Measurements from ENCODE around the gene RBM47.
"Not testable (repeated sequence)": the region's sequence is repeated elsewhere in the genome, so short reads cannot be mapped to it uniquely, and the experiment has no call there.

Gene RBM47

GRCh38 chr4:40525752-40526598, 103.7 kb downstream of the RBM47 start:
- no peak for DNase-seq

DNA sequence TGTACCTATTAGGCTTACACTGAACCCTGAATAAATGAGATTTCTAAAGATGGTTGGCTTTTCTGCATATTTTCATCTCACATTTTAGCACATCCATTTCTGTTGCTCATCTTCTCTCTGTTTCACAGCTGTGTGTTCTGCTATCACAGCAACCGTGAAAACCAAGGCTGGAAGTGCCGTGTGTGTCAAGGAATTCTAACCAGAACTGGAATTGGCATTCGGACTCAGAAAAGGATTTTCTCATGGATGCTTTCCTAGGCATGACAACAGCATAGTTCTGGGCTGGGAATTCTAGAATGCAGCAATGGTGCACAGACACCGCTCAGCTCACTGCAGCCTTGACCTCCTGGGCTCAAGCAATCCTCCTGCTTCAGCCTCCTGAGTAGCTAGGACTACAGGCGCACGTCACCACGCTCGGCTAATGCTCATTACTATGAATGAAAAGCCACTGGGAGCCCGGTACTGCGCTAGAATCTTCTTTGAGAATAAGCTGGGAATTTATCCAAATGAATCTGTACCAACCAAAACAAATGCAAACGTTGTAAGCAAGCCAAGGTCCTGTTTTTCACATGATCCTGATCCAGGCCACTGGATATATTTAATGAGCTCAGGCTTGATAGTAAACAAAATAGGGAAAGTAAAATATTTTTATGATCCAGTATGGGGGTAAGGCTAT, 105.2 kb downstream of the RBM47 start:
- no peak for DNase-seq

DNA sequence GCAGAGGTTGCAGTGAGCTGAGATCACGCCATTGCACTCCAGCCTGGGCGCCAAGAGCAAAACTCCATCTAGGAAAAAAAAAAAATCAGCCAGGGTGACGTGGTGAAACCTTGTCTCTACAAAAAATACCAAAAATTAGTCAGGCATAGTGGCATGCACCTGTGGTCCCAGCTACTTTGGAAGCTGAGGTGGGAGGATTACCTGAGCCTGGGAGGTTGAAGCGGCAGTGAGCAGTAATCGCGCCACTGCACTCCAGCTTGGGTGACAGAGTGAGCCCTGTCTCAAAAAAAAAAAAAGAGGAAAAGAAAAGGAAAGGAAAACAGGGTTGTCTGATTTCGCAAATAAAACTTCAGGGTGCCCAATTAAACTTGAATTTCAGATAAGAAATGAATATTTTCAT, 106.1 kb downstream of the RBM47 start:
- DNase-seq: no peak

DNA sequence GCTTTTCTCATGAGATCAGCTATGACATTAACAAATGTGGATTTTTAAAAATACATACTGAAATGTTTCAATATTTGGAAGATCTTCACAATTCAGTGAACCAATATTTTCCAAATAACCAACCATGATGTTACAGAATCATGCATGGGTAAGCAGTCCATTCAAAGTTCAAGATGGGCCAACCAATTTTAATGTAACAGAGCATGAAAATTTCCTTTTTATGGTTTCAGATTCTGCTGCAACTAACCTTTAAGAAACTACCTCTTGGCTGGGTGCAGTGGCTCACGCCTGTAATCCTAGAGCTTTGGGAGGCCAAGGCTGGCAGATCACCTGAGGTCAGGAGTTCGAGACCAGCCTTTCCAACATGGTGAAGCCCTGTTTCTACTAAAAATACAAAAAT, 107.7 kb downstream of the RBM47 start:
- no peak for DNase-seq

GRCh38 chr4:40520533-40520932, 109.1 kb downstream of the RBM47 start:
- no peak for DNase-seq

DNA sequence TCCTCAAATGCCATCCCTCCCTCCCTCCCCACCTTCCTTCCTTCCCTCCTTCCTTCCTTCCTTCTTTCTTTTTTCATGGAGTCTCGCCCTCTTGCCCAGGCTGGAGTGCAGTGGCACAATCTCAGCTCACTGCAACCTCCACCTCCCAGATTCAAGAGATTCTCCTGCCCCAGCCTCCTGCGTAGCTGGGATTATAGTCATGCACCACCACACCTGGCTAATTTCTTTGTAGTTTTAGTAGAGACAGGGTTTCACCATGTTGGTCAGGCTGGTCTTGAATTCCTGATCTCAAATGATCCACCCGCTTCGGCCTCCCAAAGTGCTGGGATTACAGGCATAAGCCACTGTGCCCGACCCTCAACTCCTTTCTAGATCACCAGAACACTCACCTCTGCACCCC, 112.6 kb downstream of the RBM47 start:
- not testable (repeated sequence) for DNase-seq

GRCh38 chr4:40516651-40517050, 113.0 kb downstream of the RBM47 start:
- DNase-seq: no peak

DNA sequence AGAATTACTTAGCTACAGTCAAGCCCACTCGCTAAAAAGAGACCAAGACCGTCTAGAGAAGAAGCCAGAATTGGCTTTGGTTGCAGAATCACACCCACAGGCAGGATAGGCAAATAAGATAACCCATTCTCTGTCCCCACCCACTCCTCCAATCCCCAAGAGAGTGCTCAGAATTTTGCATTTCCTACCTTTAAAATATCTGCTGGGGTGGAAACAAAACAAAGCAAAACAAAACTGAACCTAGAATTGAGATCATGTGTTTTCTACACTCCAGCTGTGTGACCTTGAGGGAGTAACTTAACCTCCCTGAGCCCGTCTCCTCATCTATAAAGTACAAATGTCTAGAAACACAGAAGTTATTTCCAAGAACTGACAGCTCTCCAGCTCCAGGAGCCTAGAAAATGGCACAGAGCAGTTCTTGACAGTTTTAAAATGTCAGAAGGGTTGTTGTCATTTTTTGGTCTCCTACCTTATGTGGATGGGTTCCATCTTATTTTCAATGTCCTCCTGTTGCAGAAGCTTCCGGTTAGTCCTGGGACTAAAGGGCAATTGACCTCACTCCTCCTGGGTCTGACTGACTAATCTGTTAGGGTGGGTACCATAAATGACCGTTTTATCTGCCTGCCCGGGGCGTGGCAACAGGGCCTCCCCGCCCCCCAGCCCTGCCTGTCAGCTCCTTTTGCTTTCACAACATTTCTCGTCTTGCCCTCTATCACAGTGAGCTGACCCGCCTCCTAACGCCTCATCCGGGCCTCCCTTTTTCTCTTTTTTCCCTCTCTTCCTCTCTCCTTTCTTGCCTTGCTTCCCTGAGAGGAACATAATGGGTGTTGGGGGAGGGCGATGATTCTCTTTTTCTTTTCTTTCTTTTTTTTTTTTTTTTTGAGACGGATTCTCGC, 114.0 kb downstream of the RBM47 start:
- peak; percentile 53 to 67 for DNase-seq

- no peak for DNase-seq
Observed at GRCh38 chr4:40515037-40515397, 114.6 kb downstream of the RBM47 start.

DNA sequence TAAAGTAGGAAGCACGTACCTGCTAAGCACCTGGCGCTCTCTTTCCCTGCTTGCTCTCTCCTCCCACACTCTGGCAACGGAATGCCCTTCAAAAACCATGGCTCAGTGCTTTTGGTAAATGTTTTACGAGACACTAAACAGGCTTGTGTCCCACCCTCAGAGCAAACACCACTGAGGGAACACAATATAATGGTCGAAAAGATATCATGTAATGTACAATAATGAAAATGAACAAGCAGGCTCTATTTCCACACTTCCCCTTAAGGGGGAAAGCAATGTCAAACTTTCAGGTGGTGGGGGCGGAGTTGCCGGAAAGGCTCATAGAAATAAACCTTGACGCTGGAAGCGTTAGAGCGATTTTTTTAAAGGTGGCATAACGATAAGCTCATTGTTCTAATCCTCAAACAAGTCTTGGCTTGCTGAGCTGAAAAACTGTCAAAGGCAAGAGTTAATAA, 115.1 kb downstream of the RBM47 start:
- DNase-seq: no peak

DNA sequence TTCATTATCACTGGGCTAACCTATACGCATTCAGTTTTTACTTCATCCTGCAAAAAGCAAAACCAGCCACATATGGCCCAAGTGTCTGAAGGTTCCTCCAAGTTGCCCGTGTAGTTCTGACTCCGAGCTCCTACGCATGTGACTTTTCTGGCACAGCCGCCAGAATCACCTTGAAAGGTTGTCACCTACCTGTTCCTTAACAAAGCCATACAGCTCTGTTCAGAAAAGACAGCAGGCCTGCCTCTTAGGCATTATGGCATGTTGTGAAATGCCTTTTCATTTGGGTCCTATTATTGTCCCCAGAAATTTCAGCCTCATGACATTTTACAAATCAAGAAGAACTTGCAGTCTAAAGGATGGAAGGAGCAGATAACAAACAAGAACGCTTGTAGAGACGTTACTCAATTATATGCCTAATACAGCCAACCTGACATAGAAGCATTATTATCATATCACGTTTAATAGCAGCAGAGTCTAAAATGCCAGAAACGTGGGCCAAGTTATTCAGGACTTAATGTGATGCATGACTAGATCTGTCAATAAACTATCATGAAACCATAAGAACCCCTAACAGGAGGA, 118.5 kb downstream of the RBM47 start:
- DNase-seq: no peak

DNA sequence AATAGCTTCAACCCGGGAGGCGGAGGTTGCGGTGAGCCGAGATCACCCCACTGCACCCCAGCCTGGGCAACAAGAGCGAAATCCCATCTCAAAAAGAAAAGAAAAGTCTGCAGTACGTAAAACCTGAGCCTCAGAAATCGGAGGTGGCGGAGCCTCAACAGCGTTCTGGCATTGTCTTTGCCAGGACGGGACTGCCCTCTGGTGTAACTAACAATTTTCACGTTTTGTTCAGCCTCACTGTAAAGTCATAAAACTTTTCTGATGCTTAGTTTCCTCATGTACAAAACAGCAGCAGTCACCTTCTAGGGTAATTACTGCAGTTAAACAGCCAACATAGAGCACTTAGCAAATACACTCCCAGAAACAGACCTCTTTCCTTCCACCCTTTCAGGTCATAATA, 121.7 kb downstream of the RBM47 start:
- DNase-seq: no peak

DNA sequence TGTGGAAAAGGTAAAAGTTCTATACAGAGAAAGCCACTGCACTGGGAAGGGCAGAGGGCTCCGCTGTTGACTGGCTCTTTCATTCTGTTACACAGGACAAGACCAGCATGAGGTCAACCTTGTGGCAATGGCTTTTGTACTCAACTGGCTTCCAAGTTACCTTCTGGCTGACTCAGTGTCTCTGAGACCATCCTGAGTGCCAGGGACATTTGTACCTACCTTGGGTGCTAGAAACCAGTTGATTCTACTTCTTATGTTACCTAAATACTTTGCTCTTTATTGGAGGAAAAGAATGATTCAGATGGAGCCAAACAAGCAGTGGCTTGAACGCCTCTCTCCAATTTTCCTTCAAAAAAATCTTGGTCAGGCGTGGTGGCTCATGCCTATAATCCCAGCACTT, 123.2 kb downstream of the RBM47 start:
- no peak for DNase-seq

DNA sequence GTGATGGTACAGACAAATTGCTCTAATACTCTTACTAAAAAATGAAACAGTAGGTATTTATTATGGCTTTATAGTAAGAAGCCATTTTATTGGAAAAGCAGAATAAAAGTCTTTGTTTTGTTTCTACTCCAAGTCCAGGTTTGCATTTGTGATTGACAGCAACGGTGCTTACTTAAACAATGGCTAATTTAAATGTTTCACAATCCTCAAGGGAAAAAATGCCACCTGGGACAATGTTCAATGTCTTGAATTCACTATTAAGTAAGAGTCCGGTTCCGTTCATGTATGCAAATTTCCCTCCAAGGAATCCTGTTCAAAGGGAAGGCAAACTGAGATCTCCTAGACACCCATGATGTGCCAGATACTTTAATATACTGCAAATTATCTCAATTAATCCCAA, 123.6 kb downstream of the RBM47 start:
- no peak for DNase-seq

DNA sequence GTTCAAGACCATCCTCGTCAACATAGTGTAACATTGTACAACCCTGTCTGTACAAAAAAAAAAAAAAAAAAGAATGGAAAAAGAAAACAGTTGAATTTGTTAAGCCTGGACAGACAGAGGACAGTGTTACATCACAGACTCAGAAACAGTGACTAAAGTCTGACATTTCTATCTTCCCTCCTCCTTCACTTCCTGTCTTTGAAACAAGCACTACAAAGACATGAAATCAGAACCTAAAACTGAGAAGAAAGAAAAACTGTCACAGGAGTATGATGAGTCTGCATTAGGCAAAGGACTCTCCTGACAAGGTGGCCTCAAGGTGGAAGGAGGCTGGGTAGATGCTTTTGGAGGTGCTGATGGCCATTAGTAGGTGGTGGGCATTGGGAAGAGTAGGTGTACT, 126.7 kb downstream of the RBM47 start:
- peak; percentile 41 to 45 for DNase-seq

DNA sequence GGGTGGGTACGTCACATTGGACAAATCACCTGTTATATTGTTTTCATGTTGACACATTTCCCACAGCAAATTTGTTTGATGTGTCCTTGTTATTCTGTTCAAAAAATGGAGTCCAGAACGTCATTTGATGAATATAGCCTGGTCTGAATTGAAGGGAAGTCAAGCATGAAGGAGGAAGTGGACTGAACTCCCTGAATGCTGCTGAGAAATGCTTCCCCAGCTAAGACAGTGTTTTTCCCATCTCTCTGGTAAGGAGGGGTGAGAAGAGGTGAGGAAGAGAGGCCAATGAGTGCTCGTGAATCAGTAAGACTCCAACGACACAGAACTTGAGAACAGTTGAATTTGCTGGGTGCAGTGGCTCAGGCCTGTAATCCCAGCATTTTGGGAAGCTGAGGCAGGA, 127.4 kb downstream of the RBM47 start:
- DNase-seq: peak; percentile 56 to 65

- DNase-seq: no peak
Observed at GRCh38 chr4:40500781-40501180, 128.9 kb downstream of the RBM47 start.

DNA sequence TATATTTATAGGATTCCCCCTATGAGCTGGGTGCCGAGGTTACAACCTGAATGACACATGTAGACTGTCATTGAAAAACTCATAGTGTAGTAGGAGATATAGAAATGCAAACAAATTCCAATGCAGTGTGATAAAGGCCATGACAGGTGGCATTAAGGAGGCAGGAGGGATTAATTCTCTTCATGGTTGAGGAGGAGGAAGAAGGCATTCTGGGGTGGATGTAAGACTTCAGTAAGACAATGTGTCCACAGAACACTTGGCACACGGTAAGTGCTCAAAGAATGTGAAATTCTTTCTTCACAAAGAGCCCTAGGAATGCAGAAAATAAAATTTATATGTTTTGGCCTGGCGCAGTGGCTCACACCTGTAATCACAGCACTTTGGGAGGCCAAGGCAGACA, 136.5 kb downstream of the RBM47 start:
- DNase-seq: no peak

DNA sequence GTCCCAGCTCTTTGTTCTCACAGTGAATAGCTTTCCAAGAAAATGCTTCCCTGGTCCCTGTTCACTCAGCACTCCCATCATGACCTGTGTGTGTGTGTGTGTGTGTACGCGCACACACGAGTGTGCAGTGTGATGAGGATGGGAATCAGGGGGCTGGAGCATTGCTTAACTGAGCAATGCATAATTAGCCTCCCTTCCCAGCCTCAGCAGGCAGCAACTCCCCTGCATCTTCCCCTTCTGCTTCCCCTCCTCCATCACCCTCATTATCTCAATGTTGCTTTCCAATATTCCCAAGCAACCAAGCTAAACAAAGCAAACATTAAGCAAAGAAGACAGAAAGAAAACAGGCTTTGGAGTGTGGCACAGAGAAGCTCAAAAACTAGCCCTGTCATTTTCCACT, 137.0 kb downstream of the RBM47 start:
- no peak for DNase-seq

- no peak for DNase-seq
Observed at GRCh38 chr4:40490481-40490880, 139.2 kb downstream of the RBM47 start.

DNA sequence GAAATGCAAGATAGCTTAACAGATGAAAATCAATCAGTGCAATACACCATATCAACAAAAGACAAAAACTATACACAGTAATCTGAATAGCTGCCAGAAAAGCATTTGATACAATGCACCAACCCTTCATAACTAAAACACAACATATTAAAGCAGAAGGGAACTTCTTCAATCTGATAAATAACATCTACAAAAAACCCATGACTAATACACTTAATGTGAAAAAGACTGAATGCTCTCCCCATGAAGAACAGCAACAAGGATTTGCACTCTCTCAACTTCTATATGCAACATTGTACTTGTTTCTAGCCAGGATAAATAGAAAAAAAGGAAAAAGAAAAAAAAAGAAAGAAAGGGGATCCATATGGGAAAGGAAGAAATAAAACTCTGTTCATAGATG, 139.7 kb downstream of the RBM47 start:
- peak in 1 of 2 donors; percentile 18 for DNase-seq

DNA sequence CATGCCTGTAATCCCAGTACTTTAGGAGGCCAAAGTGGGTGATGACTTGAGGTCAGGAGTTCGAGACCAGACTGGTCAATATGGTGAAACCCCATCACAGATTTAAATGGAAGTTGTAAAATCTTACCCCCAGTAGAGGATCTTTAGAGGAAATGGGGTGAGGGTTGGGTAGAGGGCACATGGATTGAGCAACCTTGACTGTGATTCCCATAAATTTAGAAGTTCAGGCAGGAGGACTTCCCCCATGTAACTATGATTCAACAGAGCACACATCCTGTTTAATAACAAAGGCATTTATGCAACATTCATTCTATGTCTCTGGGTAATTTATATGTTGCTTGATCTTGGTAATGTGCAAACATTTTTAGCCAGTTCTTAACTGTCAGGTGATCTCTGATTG, 143.1 kb downstream of the RBM47 start:
- peak; percentile 83 to 91 for DNase-seq
